GM12865 (cell line): ENCODE results near the gene SLC6A19.

Experiments
- DNase-seq: peaks from one replicate; pipeline ENCODE4 v3.0.0; 2010; ENCODE audit warnings: low read depth
- H3K4me3 ChIP-seq: 2 replicates; pipeline ENCODE4 v1.5.1; 2011; ENCODE audit warnings: mild to moderate bottlenecking, low read depth, low read length, control low read depth
- TF ChIP-seq, protein P1 (sequence below): IDR thresholded peaks from 2 replicates; pipeline ENCODE4 v1.5.1; 2011; ENCODE audit warnings: low read length, control low read depth, low read depth, inconsistent platforms; ENCODE audit not compliant: insufficient read depth; ENCODE audit errors: missing control alignments

SLC6A19 gene

DNA sequence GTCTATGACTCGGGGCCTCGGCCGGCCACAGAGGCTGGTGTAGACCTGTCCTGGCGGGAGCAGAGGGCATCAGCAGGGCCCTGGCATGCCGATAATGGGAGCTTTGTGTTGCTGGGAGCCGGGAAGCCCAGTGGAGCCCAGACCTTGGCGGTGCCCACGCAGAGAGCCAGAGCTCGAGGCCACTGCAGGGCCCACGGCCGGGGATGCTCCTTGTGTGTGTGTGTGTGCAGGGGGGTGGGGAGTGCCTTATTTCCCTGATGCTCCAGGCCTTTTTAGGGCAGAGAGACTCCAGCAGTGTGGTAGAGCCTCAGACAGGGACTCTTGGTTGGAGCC is 18.3 kb downstream of the SLC6A19 start:
- no peak for DNase-seq
- TF ChIP-seq, protein P1, sequence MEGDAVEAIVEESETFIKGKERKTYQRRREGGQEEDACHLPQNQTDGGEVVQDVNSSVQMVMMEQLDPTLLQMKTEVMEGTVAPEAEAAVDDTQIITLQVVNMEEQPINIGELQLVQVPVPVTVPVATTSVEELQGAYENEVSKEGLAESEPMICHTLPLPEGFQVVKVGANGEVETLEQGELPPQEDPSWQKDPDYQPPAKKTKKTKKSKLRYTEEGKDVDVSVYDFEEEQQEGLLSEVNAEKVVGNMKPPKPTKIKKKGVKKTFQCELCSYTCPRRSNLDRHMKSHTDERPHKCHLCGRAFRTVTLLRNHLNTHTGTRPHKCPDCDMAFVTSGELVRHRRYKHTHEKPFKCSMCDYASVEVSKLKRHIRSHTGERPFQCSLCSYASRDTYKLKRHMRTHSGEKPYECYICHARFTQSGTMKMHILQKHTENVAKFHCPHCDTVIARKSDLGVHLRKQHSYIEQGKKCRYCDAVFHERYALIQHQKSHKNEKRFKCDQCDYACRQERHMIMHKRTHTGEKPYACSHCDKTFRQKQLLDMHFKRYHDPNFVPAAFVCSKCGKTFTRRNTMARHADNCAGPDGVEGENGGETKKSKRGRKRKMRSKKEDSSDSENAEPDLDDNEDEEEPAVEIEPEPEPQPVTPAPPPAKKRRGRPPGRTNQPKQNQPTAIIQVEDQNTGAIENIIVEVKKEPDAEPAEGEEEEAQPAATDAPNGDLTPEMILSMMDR = no peak

DNA sequence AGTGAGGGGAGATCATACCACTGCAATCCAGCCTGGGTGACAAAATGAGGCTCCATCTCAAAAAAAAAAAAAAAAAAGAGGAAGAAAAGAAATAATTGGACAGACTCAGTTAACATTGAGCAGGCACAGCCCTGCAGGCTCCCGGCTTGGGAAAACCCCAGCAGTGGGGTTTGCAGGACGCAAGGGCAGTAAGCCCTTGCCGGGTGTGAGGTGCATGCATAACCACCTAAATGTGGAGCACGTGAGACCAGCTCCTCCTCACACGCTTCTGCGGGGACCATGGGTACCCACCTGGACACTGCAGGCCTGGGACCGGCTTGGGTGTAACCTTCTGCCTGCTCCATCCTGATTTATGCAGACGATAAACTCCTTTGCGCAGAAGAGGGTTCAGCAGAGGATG is 19.0 kb downstream of the SLC6A19 start:
- no peak for DNase-seq
- TF ChIP-seq, protein P1 = no peak
- H3K4me3 ChIP-seq = no peak overlapping the region

More for the DNA sequence above, 18.3 kb downstream of the SLC6A19 start:
- H3K4me3 ChIP-seq = no peak overlapping the region

GRCh38 chr5:1220831-1221230 is 19.4 kb downstream of the SLC6A19 start:
- TF ChIP-seq, protein P1 = no peak
- no peak overlapping the region for H3K4me3 ChIP-seq
- no peak for DNase-seq

- TF ChIP-seq, protein P1 = no peak
- no peak overlapping the region for H3K4me3 ChIP-seq
- no peak for DNase-seq
These were observed 20.3 kb downstream of the SLC6A19 start for GRCh38 chr5:1221721-1222120.

GRCh38 chr5:1222147-1222546 is 20.8 kb downstream of the SLC6A19 start:
- no peak for DNase-seq
- no peak overlapping the region for H3K4me3 ChIP-seq
- TF ChIP-seq, protein P1 = no peak

DNA sequence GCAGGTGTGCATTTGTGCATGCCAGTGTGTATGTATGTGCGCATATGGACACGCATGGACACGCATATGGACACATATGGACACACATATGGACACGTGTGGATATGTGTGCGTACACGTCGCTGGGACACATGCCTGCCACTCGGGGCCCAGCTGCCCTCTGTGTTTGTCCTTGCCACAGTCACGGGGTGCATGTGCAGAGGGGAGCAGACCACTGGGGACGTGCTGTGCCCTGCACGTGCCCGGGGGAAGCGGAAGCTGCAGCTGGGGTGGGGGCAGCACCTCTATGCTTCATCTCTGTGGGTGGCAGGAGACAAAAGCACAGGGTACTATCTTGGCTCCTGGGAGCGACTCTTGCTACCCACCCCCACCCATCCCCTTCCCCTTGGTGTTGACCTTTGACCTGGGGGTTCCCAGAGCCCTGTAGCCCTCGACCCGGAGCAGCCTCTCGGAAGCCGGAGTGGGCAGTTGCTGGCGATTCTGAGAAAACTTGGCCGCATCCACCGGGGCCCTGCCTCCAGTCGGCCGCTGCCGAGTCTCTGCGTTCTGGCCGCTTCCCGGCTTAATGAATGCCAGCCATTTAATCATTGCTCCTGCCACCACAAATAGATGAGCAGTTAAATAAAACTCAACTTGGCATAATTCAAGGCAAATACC is 21.4 kb downstream of the SLC6A19 start:
- no peak for DNase-seq
- TF ChIP-seq, protein P1 = no peak
- no peak overlapping the region for H3K4me3 ChIP-seq

GRCh38 chr5:1223278-1223670 is 21.9 kb downstream of the SLC6A19 start:
- TF ChIP-seq, protein P1 = no peak
- no peak for DNase-seq
- no peak overlapping the region for H3K4me3 ChIP-seq
